Retinal pigment epithelial cell (primary cell): ENCODE measurements around the gene RBM5.

Experiments used
- DNase-seq: peaks from one replicate; pipeline ENCODE4 v3.0.0-alpha.2; 2010; ENCODE audit warnings: low read depth
- H3K4me3 ChIP-seq: 2 replicates; pipeline ENCODE4 v1.5.1; 2011; ENCODE audit warnings: mild to moderate bottlenecking, low read length, control low read depth, moderate library complexity
- TF ChIP-seq, protein P1 (sequence below): conservative IDR thresholded peaks from 2 replicates; pipeline ENCODE4 v1.5.1; 2011; ENCODE audit warnings: low read depth, low read length, control low read depth, inconsistent platforms

RBM5 gene

DNA sequence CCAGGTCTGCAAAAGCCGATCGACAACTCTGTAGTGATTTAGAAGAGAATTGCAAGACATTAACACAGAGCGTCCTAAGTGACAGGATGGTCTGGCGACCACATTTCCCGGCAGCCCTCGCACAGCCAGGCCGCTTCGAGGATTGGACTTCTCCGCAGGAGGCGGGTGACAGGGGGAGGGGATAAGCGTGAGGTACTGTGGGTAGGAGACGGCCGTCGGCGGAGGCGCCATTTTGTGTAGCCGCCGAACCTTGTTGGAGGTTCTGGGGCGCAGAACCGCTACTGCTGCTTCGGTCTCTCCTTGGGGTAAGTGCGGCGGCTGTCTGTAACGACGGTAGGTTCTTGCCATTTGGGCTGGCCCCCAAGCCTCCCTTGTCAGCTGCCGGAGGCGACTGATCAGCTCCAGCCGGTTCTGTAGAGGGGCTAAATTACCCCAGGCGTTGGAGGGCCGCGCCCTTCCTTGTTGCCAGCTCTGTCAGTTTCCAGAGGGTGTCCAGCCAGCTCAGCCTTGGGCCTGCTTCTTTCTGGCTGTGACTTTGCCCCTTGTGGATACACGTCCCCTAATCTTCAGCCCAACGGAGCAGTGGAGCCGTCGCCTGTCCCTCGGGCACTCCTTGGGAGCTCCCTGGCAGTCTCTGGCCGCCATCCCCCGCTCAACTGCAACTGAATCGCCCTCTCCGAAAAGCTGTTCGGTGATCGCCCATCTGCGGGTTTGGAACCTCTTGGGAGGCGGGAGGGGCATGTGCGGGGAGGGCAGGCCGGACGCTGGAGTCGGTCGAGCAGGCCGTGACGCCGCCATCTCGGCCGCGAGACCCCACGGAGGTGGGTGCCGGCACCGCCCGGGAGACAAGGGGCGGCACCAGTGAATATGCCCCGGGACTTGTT, at the start of gene RBM5:
RBM5 (plus strand) TSS at position 195 of the 884 bp plus-strand sequence. CDS start 1,516 bp downstream, outside the sequence.
- DNase-seq = peak; percentile 76
- TF ChIP-seq, protein P1, sequence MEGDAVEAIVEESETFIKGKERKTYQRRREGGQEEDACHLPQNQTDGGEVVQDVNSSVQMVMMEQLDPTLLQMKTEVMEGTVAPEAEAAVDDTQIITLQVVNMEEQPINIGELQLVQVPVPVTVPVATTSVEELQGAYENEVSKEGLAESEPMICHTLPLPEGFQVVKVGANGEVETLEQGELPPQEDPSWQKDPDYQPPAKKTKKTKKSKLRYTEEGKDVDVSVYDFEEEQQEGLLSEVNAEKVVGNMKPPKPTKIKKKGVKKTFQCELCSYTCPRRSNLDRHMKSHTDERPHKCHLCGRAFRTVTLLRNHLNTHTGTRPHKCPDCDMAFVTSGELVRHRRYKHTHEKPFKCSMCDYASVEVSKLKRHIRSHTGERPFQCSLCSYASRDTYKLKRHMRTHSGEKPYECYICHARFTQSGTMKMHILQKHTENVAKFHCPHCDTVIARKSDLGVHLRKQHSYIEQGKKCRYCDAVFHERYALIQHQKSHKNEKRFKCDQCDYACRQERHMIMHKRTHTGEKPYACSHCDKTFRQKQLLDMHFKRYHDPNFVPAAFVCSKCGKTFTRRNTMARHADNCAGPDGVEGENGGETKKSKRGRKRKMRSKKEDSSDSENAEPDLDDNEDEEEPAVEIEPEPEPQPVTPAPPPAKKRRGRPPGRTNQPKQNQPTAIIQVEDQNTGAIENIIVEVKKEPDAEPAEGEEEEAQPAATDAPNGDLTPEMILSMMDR = no peak
- H3K4me3 ChIP-seq = peak within 1 kb of the TSS; percentile 100

DNA sequence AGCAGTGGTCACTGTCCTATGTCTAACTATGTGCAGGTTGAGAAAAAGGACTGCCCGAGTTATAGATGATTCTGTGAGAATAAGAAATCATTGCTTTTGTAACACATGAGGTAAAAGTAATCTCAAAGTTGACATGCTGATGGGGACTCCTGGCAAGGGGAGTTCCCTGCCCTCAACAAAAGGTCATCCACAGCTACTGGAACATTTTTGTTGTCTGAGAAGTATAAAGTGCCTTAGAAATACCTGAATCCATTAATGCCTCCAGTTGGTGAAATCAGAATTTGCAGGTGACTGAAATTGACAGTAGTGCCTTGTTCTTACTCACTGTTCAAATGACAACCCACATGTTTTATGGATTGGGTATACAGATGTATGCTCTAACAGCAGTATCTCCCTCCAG, 43.7 kb upstream of the RBM5 start:
- no peak overlapping the region for H3K4me3 ChIP-seq
- no peak for DNase-seq

DNA sequence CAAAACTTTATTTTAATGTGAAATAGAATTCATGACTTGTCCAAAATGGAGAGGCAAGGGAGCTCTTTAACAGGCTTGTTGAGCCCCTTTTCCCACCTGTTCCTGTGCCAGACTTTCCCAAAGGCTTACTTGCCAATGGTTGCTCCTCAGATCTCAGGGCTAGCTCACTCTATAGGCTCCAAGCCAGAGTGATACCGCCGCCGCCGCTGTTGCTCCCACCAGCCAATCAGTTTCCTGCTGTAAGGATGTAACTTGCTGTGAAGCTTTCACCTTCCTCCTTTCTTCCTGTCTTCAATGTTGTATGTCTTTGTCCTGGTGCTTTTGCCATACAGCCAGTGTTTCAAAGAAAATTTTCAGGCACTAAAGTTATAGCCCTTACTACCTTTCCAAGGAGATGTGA, 41.3 kb upstream of the RBM5 start:
- DNase-seq = no peak
- TF ChIP-seq, protein P1 = no peak
- no peak overlapping the region for H3K4me3 ChIP-seq

More for the DNA sequence above, 43.7 kb upstream of the RBM5 start:
- TF ChIP-seq, protein P1 = no peak

DNA sequence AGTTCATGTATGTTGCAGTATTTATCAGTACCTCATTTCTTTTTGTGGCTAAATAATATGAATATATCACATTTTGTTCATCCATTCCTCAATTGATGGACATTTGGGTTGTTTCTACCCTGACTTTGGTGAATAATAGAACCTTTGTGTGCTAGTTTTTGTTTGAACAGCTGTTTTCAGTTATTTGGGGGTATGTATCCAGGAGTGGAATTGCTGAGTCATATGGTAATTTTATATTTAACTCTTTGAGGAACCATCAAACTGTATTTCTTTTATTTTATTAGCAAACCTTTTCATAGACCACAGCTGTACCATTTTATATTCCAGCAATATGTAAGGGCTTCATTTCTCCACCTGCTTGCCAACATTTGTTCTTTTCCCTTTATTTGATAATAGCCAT, 38.4 kb upstream of the RBM5 start:
- no peak overlapping the region for H3K4me3 ChIP-seq
- DNase-seq = no peak
- TF ChIP-seq, protein P1 = no peak

DNA sequence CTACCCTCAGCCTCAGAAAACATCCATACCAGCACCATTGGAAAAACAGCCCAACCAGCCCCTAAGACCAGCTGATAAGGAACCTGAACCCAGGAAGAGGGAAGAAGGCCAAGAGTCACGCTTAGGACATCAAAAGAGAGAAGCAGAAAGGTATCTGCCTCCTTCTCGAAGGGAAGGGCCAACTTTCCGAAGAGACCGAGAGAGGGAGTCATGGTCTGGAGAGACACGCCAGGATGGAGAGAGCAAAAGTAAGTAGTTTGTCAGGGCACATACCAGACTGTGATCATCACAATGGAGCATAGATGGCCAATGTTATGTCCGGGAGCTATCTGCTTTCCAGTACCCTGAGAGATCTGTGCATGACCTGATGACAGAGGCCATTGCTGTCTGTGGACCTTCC, 31.0 kb upstream of the RBM5 start:
- no peak for DNase-seq
- H3K4me3 ChIP-seq = no peak overlapping the region
- TF ChIP-seq, protein P1 = no peak

DNA sequence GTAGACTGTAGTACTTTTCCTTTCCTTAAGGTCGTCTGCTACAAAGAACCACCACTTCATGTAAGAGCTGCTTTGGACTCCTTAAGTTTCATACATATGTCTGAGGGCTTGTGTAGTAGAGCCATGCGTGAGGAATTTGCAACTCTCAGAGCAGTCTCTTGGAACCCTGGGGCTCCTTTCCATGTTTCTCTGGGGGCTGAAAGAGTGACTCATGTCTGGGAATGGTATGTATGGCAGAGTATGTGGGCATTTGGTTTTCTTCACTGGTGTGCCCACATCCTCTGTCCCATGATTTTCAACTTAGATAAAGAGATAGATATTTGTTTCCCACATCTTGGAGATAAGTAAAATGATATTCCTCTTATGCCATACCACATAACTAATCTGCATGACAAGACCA, 20.6 kb upstream of the RBM5 start:
- no peak overlapping the region for H3K4me3 ChIP-seq
- TF ChIP-seq, protein P1 = no peak

DNA sequence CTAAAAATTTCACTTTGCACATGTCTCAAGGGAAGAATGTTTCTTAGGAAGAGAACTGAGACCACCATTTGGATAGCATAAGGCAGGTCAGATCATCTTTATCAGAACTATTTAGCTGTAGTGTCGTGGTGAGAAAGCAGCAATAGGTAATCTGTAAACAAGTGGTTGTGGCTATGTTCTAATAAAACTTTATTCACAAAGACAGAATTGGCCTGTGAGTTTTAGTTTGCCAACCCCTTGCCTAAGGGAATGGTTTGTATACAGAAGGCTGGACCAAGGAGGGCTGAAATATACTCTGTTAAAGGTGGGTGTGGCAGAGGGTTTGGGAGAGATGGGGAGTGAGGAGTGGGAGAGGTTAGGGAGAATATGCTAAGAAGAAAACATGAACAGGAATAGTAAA, 10.6 kb upstream of the RBM5 start:
- H3K4me3 ChIP-seq = no peak overlapping the region
- TF ChIP-seq, protein P1 = no peak
- no peak for DNase-seq

More for the DNA sequence above, 20.6 kb upstream of the RBM5 start:
- no peak for DNase-seq
